LNCAP (cell line): ENCODE data around the gene DENND1C.

ENCODE experiments used
- CTCF ChIP-seq: fragments of 450-650 bp; IDR thresholded peaks from 2 replicates; pipeline ENCODE4 v1.5.1; 2017; ENCODE audit warnings: mild to moderate bottlenecking

DENND1C gene

GRCh38 chr19:6490134-6490533, 8.5 kb upstream of the DENND1C start:
- no peak for TF ChIP-seq CTCF

- no peak for TF ChIP-seq CTCF
These were observed 7.9 kb upstream of the DENND1C start for GRCh38 chr19:6489278-6490061.

GRCh38 chr19:6484831-6485230, 3.2 kb upstream of the DENND1C start:
- no peak for TF ChIP-seq CTCF

GRCh38 chr19:6484230-6484629, 2.6 kb upstream of the DENND1C start:
- TF ChIP-seq CTCF, result no peak

GRCh38 chr19:6483235-6483634, 1.6 kb upstream of the DENND1C start:
- TF ChIP-seq CTCF, result no peak

GRCh38 chr19:6482343-6482686, 728 bp upstream of the DENND1C start:
- no peak for TF ChIP-seq CTCF

- TF ChIP-seq CTCF, result no peak
These were observed 655 bp downstream of the DENND1C start for GRCh38 chr19:6480848-6481415.
